Heart left ventricle (tissue), 13 donors: ENCODE measurements around the gene OAS2.

ENCODE experiments used
- CTCF ChIP-seq, 12 donors: fragments of 200-600 bp; sonication (generic) in 4 of 12; IDR thresholded peaks; one replicate each; pipeline versions ENCODE4 v1.5.0 to v1.8.0; 2018 to 2022; ENCODE audit warnings: antibody characterized with exemption in 12 of 12, mild to moderate bottlenecking in 5 of 12
- POLR2A ChIP-seq, 2 donors: fragments of 450-650 bp; IDR thresholded peaks; one replicate each; pipeline ENCODE4 v1.6.1; 2017; ENCODE audit warnings: antibody characterized with exemption in 2 of 2, mild to moderate bottlenecking in 2 of 2, moderate library complexity in 2 of 2
- donor health status: ischemic (EF 13 %, LVEDD 7.1; RV severe dilation, severe dysfunction).
- donor health status: DM: no; HTN: yes; CAD: no.
- donor health status: DM: no; HTN: no; CAD: no.
- donor health status: ischemic (EF 25% LVEDD 6.9; RV normal size, moderate dysfunction).
- donor health status: ischemic (EF 25% LVEDD 5.7; RV mildly dilated, moderate dysfunction).
- donor health status: ischemic (EF 35%, LVEDD 5.7; RV mildly dilated, moderate dysfunction).
- donor health status: nonischemic (EF 11% LVEDD 7.7; RV severe dilation, severe dysfunction).
- donor health status: DM: yes; HTN: yes; CAD: no.
- donor health status: PGD.
- donor health status: ischemic (EF 29% LVEDD 5.4; RV normal size, mild dysfunction).
- donor health status: nonischemic (EF 23%, LVEDD 6.1; RV moderate dilation, normal function).

DNA sequence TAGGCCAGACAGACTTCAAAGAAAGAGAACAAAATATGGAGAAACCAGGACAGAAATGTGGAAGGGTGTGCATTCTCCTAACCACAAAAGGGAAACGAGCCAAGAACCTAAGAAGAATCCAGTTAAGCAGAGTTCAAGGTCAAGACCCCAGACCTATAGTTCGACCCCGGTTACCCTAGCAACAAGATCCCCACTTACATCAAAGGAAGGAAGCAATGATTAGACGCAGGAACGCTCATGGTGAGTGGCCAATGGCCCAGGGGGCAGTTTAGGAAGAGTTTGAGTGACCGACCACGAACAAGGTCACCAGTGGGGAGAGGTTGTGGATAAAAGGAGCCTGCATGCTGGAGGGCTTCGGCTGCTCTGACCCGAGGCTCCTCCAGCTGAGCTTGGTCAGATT, 36.2 kb downstream of the OAS2 start:
- TF ChIP-seq CTCF (IDR thresholded peaks at IDR 0.05): no peak
- TF ChIP-seq POLR2A (IDR thresholded peaks at IDR 0.05): no peak
